ENCODE results near the gene SLX4IP.

Gene SLX4IP

DNA sequence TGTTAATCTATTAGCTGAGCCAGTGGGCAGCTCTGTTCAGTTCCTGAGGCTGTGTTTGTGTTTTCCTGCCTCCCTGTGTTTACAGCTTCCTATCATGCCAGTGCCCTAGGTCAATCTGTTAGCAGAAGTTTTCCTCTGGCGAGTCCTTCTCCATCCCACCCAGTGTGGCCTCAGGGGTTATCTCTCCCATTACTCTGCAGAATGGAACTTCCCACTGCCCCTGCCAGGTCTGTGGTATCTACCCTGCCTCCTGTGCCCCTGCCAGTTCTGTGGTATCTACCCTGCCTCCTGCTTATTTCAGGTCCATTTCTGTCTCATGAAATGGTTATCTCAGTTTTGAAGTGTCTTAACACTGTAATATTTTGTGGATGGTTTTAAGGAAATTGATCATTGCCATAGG, 63.1 kb downstream of the SLX4IP start:
- DNase-seq, result peak; percentile 66

DNA sequence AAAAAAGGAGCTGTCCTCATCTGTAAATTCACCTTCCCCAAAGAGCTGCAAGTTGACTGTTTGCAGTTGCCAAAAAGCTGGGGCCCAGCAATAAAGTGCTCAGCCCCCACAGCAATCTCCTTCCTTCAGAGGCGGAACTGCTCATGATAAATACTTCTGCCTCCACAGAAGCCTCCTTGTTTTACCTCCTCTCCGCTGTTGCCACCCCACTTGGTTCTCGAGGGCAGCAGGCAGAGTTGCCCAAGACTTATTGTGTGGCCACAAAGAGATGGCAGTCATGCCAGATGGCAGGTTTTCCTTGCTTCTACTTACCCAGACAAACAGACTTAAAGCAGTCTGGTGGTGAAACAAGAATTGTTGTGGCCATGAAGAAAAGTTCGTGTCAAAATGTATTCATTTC, 66.3 kb downstream of the SLX4IP start:
- no peak for DNase-seq

DNA sequence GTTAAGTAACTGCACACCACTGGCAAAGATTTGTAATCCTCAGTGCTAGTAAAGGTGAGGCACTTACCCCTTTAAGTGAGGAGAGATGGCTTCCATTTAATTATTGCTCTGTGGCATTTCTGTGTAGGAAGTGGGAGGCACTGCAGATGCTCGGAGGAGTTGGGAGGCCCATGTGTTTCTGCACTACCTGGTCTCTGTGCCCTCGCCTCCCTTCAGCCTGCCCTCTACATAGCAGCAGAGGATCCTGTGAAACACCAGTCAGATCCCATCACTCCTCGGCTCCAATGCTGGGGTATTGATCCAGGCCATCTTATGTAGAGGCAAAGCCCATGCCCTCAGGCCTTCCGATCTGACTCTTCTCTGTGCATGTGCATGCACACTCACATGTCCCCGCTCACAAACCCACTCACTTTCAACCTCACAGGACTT, 67.0 kb downstream of the SLX4IP start:
- no peak for DNase-seq

DNA sequence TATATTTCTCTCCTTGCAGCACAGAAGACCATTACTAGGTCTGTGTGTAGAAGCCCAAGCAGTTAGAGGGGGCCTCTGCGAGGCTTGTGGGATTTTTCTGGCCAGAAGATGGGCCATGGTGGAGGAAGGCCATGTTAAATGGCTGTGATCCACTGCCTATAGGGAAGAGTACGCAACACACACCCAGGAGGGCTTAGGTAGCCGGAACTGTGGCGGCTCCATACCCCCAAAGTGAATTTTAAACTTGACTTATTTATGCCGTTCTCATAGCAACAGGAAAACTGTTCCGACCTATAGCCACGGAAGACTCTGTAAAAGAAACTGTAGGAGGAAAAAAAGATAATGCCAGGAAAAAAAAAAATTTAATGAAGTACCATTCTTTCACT, 69.5 kb downstream of the SLX4IP start:
- no peak for DNase-seq

DNA sequence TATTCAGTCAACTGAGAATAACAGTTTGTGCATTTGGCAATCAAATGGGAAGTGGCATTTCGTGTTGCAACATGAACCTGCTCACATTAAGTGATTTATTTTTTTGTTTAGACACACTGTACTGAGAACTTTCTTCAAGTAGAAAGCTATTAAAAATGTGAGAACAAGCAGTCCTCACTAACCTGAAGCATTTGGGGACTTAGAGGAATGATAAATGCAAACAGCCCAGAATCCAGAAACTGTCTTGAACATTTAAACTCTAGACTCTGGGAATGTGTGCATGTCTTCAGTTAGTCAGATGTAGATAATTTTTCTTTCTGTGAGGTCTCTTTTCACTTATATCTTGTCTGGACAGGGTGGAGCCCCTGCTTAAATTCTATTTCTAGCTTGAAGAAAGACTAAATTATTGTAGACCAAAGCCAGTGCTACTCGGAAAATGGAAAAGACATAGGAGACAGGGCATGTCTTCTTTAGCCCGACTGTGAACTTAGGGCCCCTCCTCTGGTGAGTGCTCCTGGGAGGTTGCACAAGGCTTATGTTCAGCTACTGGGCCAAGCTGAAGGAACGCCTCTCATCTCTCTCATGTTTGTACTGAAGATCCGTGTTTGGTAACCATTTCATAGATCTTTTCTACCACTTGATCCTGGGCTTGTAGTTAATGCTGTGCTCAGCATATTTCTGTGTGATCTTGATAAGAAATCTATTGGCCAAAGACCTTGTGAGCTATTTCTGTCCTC, 70.1 kb downstream of the SLX4IP start:
- no peak for DNase-seq

DNA sequence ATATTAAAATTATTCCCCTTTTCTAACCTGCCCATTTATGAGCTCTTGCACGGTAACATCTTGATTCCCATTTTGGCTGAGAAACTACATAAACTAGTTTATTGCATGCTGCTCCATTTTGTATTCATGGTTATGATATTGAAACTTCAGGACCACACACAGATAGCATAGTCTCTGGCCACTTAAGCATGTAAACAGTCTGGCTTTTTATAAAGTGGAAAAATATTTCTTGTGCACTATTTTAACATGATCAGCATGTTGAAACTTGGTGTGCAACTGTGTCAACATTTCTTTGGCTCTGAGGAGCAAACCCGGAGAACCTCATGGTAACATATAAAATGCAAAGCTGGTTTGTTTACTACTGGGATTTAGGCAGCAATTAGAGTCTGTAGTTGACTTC, 70.7 kb downstream of the SLX4IP start:
- no peak for DNase-seq

DNA sequence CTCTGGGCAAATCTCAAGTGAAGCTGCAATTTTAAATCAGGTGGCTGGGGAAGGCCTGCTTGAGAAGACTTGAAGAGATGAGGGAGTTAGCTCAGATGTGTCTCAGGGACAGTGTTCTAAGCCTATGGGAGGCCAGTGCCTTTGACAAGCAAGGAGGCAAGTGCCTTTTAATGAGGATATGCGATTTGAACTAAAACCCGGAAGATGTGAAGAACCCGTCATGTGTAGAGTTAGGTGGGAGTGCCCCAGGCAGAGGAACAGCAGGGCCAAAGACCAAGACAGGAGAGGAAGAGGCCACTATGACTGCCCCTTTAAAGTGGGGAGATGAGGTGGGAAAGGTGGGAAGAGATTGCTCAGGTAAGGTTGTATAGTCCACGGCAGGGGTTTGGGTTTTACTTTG, 71.9 kb downstream of the SLX4IP start:
- DNase-seq, result no peak

DNA sequence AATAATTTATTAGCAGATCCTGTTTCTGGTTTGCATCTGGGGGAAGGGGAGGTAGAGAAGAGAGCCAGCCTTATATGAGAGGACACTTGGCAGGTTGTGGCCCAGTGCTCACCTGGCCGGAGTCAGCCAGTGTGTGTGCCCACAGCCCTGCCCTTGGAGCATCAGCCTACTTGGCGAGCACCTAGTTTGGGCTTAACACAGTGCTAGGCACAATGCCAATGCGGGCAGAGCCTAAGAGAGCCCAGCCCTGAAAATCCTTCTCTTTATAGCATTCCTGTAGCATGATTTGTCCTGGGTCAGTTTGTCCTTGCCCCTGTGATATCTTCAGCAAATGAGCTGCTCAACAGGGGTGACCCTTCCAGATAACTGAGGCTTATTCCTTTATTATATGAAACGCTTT, 73.0 kb downstream of the SLX4IP start:
- DNase-seq, result no peak

DNA sequence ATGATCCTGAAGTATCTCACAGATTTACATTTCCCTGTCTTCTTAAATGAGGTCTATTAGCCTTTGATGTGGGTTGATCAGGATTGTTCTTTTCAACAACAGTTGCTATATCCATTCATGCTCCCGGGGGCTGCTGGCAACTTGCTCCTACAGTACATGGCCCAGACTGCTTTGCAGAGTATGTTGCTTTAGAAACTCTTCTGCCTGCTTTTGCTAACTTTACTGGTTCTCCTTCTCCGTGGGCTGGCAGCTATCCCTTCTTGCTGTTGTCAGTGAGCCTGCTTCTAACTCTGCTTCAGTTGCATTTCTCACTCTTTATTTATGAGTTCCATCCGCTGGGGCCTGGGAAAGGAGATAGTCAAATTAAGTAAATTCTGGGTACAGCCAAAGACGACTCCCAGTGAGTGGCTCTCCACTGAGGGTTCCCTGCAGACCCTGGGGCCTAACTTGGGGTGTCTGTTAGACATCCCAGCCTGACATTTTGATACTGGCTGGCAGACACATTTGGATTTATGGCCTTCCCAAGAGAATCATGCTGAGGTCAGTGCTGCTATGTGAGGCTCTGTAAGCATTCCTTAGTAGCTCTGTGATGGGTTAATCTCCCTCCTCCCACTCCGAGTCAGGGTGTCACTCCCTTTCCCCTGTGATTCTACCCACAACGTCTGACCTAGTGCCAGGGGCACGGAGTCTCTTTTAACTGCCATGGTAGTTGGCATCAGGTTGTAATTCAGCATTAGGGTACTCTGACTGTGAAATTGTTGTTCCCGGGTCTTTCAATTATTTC, 73.6 kb downstream of the SLX4IP start:
- peak; percentile 66 for DNase-seq

DNA sequence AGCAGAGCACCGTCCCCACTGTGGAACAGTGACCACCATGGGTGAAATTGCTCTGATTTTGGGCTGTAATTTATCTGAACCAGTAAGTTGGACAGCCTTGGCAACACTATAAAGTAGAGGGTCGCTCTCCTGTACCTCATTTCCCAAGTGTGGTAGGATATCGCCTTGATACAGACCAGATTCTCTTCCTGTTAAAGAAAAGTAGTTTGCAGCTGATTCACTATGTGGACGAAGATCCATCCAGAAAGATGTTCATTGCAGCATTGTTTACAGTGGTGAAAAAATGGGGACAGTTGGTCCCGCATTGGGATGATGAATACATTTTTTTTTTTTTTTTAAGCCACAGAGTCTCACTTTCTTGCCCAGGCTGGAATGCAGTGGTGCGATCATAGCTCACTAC, 74.3 kb downstream of the SLX4IP start:
- DNase-seq, result no peak

DNA sequence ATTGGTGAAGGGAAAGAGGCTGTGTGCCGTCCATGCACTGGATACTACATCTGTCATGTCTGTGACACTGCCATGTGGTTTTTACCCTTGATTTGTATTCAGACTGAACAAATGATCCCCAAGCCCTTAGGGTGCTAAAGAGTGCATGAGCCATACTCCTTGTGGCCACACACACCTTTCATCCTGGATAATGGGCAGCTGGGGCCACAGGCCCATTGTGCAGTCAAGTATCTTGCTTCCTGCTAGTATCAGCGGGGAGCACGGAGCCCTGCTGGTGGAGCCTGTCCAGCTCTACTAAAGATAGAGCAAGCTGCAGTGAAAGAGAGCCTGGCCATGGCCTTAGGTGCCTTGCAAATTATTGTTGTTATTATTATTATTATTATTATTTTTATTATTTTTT, 75.1 kb downstream of the SLX4IP start:
- no peak for DNase-seq

DNA sequence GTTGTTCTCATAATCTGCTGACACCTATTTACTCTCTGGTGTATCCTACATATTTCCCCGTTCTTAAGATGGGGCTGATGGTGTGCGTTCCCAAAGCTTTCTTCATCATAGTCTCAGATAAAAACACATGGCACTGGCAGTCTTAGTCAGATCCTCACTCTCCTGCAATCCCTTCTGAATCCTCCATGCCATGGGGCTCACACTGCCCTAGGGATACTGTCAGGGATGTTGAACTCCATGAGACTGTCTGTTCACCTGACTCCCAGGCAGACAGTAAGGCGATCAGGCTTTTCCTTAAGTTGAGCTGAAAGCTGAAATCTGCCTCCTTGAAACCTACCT, 76.0 kb downstream of the SLX4IP start:
- DNase-seq, result peak; percentile 12

DNA sequence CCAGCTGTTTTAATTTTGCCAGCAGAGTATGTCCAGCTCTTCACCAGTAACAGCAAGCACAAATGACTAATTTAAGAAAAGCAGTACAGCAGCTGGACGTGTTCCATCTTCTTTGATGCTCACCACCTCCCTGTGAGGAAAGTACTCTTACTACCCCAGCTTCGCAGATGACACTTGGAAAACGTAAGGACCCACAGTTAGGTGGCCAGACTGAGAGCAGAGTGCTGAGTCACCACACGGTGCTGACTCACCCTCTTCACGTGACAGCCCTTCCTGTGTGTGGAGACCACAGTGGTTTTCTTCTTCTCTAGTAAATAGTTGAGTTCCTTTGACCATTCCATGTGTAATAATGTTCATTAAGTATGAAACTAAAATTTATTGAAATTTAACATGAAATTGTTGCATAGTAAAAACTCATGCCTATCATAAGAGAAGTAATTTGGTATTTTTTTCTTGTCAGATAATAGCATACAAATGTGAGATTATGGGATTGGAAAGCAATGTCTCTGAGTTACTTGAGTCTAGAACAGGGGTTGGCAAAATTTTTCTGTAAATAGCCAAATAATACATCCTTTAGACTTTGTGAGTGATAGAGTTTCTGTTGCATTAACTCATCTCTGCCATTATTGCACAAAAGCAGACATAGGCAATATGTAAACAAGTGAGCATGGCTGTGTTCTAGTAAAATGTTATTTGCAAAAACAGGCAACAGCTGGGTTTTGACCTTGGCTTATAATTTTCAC, 76.6 kb downstream of the SLX4IP start:
- peak; percentile 77 for DNase-seq

DNA sequence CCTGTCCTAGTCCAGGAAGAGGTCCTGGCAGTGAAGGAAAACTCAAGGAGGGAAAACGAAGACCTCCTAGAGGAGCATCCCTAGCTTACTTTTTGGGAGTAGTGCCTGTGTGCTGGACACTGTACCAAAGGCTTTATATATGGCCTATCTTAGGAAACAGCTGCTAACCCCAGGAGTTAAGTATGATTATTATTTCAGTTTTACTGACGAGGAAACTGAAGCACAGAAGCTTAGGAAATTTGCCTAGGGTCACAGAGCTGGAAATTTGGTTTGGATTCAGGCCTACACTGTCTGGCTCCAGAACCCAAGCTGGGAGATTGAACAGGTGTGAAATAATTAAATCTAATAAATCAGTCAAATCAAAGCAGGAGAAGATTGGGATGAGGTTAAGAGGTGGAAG, 78.0 kb downstream of the SLX4IP start:
- DNase-seq, result no peak

DNA sequence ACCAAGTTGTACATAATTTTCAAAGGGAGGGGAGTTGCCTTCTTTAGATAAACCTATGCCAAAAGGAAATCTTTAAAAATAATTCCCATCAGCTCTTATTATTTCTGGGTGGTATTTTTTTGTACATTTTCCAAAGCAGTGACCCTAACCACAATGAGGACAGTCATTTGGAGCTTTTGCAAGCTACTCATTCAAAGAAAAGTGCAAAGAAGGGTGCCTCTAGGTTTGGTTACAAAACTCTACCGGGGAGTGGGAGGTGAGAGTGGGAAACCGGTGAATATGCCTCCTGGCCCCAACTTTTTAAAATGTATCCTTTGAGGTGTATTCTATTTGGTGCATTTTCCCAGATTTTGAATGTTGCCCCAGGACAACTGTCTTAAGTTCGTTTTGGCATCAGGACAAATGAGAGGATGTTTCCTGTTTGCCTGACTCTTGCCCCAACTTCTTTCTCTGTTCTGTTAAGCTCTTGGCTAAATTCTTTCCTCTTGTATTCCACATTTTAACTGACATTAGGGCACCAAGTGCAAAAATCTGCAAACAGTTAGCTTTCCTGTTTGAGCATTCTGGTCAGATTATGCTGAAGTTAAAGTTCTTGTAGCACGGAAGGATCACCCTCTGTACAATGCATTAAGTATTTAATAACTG, 78.9 kb downstream of the SLX4IP start:
- no peak for DNase-seq

DNA sequence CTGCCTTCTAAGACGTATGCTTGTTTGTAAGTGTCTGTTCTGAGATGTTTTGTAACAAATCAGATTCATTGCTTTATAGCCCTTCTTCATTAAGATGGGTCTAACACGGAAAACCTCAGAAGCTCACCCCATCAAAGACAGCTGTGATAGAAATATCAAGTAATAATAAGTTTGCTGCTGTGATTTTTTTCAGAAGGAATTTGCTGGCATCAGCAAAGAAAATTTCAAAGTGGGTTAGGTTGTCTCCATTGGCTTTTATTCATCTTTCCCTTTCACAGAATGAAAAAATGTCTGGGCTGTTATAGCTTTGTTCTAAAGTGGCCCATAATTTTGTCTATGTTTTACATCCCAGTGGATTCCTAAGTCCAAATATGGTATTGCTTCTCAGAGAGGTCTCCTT, 81.4 kb downstream of the SLX4IP start:
- DNase-seq, result no peak

DNA sequence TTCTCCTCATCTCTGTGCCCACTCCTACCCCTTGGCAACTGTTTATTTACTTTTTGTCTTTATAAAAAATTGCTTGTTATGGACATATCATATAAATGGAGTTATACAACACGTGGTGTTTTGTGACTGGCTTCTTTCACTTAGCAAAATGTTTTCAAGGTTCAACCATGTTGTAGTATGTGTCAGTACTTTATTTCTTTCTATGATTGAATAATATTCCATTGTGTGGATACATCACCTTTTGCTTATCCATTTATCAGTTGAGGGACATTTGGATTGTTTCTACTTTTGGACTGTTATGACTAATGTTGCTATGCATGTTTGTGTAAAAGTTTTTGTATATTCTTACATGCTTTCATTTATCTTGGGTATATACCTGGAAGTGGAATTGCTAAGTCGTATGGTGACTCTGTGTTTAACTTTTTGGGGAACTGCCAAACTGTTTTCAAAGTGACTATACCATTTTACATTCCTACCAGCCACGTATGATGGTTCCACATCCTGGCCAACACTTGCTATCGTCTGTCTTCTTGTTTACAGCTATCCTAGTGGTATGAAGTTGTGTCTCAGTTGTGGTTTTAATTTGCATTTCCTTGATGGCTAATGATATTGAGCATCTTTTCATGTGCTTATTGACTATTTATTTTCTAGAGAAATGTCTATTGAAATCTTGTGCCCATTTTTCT, 84.4 kb downstream of the SLX4IP start:
- DNase-seq, result no peak

DNA sequence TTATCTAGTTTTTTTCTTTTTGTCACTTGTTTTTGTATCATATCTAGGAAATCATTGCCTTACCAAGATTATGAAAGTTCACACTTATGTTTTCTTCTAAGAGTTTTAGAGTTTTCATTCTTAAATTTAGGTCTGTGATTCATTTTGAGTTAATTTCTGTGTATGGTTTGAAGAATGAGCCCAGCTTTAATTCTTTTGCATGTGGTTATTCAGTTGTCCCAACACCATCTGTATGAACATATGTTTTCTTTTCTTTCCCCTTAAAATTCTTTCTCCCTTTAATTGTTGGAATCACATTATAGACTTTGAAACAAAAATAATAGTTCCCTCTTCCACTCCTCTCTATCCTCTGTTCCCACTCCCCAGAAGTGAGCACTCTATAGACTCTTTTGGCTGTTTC, 85.4 kb downstream of the SLX4IP start:
- no peak for DNase-seq

DNA sequence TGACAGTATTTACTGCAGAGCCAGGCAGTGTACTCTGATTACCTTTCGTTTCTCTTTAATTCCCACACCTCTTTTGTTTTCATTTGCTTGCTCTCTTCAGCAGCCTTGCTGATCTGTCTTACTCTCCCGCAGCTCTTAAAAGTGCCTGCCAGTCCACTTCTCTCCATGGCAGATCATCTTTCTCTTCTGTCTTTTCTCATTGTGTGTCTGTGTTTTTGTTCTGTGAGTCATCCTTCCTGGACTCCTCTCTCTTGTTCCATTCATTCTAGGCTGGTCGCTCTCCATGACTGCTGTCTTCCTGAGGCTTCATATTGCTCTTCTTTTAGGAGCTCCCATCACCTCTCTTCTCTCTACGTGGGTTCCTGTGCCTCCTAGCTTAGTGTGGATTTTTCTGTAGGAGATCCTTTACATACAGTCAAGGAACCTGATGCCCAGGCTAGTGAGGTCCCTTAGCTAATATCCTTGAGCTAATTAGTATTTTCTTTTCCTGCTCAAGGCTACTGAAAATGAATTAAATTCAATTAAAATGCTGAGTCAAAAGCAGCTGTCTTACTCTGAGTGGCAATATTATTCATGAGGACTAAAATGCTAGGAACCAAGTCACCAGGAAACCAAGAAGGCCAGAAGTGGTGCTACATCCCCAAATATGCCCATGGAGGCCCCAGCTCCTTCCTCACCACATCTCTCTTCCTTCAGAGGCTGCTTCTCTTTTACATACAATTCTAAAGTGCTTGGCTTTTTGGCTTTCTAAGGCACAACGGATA, 86.1 kb downstream of the SLX4IP start:
- peak; percentile 28 for DNase-seq

DNA sequence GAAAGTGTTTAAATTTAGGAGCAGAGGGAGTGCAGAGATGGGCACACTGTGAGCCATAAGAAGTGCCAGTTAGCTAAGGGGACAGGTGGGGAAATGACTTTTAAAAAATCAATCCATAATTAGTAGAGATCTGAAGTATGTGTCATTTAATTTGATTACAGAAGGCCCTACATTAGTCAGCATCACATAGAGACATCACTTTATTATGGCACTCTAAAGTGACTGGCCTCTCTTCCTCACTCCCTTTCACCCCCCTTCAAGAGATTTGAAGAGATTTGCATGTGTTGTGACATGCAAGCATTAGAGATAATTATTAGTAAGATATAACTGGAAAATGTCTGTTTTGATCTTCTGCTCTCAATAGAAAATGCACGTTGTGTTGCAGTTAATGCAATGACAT, 86.7 kb downstream of the SLX4IP start:
- DNase-seq, result no peak

DNA sequence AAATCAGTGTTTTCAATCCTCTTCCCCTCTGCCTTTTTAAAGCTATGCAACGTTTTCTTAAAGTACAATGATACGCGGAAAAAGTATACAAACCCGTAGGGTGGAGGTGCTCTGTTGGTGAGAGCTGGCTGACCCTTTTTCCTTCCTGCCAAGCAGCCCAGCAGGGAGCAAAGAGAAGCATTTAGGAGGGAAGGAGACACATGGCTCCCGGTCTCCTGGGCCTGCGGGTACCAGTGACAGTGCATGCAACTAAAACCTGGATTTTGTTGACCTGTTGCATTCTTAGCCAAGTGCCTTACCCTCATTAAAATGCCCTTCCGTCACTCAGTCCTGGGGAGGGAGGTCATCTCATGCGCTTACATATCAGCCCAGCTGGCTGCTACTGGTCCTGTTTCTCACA, 87.2 kb downstream of the SLX4IP start:
- DNase-seq, result no peak

DNA sequence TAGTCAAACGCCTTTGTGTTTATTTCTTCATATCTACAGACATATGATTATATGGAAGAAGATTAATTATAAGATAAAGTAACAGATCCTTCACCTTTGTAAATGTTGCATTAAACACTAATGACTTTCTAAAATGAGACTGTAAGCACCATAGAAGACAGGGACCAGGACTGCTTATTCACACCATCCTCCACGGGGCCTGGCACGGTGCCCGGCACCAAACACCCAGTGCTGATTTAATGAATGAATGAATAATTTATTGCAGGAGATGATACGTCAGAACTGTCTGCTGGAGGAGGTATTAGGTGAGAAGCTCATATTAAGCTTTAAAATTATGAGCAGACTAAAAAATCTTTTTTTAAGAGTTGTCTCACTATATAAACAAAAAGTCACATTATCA, 88.3 kb downstream of the SLX4IP start:
- DNase-seq, result no peak
